Lung (tissue), 12 donors: ENCODE results near the gene ST8SIA2. TPM values are rescaled to one million over a fixed set of nuclear protein-coding genes. Genes with fewer than 3 reads are reported as not detected.

Experiments
- ATAC-seq: fragments of 200-7000 bp; cut with Tn5 transposase; one replicate; pipeline ENCODE4 v1.9.1; 2020; ENCODE audit warnings: moderate number of reproducible peaks; ENCODE audit not compliant: insufficient read depth, low FRiP score
- DNase-seq, 3 donors: peaks; one replicate each; pipeline ENCODE4 v3.0.0-alpha.2; 2013 to 2017
- H3K27ac ChIP-seq, 2 donors: one replicate each; pipeline ENCODE4 v1.5.1; 2013; ENCODE audit warnings: mild to moderate bottlenecking in 2 of 2, moderate library complexity in 2 of 2, control low read depth in 1 of 2, inconsistent platforms in 1 of 2, low read depth in 1 of 2, low read length in 1 of 2
- H3K27me3 ChIP-seq, 3 donors: one replicate each; pipeline ENCODE4 v1.5.1; 2013; ENCODE audit warnings: low read length in 2 of 3; ENCODE audit not compliant: control insufficient read depth in 3 of 3, insufficient read depth in 3 of 3
- H3K36me3 ChIP-seq, 4 donors: one replicate each; pipeline ENCODE4 v1.5.1; 2013; ENCODE audit warnings: low read length in 4 of 4, mild to moderate bottlenecking in 1 of 4, moderate library complexity in 1 of 4; ENCODE audit not compliant: control insufficient read depth in 4 of 4, insufficient read depth in 4 of 4
- H3K4me1 ChIP-seq, 5 donors: one replicate each; pipeline ENCODE4 v1.5.1; 2013; ENCODE audit warnings: low read length in 5 of 5, mild to moderate bottlenecking in 2 of 5, moderate library complexity in 1 of 5; ENCODE audit not compliant: control insufficient read depth in 5 of 5, insufficient read depth in 5 of 5
- H3K4me3 ChIP-seq: one replicate; pipeline ENCODE4 v1.5.1; 2013; ENCODE audit warnings: mild to moderate bottlenecking, control low read depth, moderate library complexity
- H3K9ac ChIP-seq, 2 donors: one replicate each; pipeline ENCODE4 v1.5.1; 2013; ENCODE audit warnings: low read length in 2 of 2, control low read depth in 1 of 2; ENCODE audit not compliant: insufficient read depth in 1 of 2
- H3K9me3 ChIP-seq, 4 donors: one replicate each; pipeline ENCODE4 v1.5.1; 2013; ENCODE audit warnings: low read length in 3 of 4, mild to moderate bottlenecking in 1 of 4, moderate library complexity in 1 of 4; ENCODE audit not compliant: control insufficient read depth in 4 of 4, insufficient read depth in 3 of 4
- WGBS, 2 donors: extraction: QIAGEN DNeasy Blood & Tissue Kit; methylation state at CpG; one replicate each; pipeline ENCODE4 v1.1.7; 2013; 5-methylcytosine and 5-hydroxymethylcytosine counted together
- polyA plus RNA-seq, 2 donors: library from polyadenylated mRNA; stranded (reverse); fragments of 200-250 nt; gene quantifications; one replicate each; pipeline ENCODE4 v1.2.1, GENCODE V29; 2013
- total RNA-seq, 2 donors: library from RNA; depleted of rRNA in 1 of 2; stranded (reverse); fragments of >200 nt in 1 of 2; gene quantifications; one replicate each; pipeline ENCODE4 v1.2.1, GENCODE V29; 2014 to 2021
- TF ChIP-seq, protein P1 (sequence below): IDR thresholded peaks from 2 replicates; pipeline ENCODE4 v1.5.1; 2012; ENCODE audit warnings: mild to moderate bottlenecking; ENCODE audit errors: control extremely low read depth, extremely low read depth
- donor health status: control.
- donor health status: control.
- donor health status: Bipolar disorder and iron deficiency.
- donor health status: healthy.
- donor health status: DM: yes; HTN: yes; CAD: no.

The ST8SIA2 gene
- total and polyA plus RNA-seq, 4 donors = 1.4 TPM; not detected in 3

DNA sequence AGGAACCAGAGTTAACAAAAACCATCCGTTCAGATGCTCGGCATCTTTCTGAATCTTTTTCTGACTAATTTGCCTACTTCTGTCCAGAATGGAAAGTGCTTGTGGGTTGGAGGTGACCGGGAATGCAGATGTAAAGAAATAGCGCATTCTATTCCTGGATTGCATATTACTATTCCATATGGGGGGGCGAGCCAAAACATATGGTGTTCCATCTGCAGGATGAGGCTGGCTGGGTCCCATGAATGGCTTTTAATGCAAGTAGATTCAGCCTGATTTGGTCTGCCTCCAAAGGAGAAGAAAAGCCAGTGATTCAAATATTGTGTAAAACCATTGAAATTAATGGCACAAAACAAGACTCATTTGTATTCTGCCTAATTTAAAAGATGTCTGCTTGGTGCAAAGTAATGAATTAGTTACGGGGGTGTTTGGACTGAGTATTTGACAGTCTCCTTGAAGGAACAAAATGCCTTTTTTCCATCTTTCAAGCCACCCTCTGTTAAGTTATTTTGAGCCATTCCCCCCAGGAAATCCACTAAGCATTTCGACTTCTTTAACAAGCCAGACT lies 99.0 kb downstream of the ST8SIA2 start:
- peak in 1 of 3 donors; percentile 55 for DNase-seq
- no peak overlapping the region for H3K9ac ChIP-seq
- no peak for ATAC-seq
- H3K9me3 ChIP-seq = peaks cover 0 to 3% (median 0%) of the 10 kb centered on the region in 4 donors
- no peak overlapping the region for H3K27ac ChIP-seq
- H3K4me3 ChIP-seq = no peak overlapping the region
- H3K27me3 ChIP-seq = no peaks in the 10 kb centered on the region
- 88 to 93% methylated on average over 7 of the region's 7 CpGs for WGBS, 2 donors
- TF ChIP-seq, protein P1, sequence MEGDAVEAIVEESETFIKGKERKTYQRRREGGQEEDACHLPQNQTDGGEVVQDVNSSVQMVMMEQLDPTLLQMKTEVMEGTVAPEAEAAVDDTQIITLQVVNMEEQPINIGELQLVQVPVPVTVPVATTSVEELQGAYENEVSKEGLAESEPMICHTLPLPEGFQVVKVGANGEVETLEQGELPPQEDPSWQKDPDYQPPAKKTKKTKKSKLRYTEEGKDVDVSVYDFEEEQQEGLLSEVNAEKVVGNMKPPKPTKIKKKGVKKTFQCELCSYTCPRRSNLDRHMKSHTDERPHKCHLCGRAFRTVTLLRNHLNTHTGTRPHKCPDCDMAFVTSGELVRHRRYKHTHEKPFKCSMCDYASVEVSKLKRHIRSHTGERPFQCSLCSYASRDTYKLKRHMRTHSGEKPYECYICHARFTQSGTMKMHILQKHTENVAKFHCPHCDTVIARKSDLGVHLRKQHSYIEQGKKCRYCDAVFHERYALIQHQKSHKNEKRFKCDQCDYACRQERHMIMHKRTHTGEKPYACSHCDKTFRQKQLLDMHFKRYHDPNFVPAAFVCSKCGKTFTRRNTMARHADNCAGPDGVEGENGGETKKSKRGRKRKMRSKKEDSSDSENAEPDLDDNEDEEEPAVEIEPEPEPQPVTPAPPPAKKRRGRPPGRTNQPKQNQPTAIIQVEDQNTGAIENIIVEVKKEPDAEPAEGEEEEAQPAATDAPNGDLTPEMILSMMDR = no peak
- H3K36me3 ChIP-seq = no peaks in the 10 kb centered on the region
- H3K4me1 ChIP-seq = peaks cover 0 to 3% (median 0%) of the 10 kb centered on the region in 5 donors

DNA sequence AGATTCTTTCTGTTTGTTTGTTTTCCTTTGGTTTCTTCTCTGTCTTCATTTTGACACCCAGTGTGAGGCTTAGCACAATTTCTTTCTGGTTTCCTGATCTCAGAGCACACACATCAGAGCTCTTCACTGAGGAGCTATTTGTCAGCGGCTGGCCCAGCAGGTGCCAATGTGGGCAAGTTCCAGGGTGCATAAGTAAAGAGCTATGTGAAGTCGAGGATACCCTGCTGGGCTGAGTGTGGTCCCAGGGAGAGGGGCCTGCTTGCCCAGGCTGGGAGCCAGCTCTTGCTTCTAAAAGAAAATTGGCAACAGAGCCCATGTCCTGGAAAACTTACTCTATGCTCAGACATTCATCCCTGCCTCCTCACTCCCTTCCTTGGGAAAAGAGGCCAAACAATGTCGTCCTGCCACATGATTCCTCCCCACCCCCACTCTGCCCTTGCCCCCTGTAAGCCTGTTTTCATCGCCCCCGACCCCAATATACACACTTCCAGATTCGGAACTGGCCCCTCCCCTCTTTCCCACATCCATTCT lies 101.2 kb downstream of the ST8SIA2 start:
- Histone ChIP-seq H3K4me3 (no peak overlapping the region), H3K9me3 (peaks cover 0 to 3% (median 0%) of the 10 kb centered on the region in 4 donors), H3K9ac (no peak overlapping the region), H3K27ac (no peak overlapping the region), H3K36me3 (no peaks in the 10 kb centered on the region), H3K27me3 (peaks cover 0 to 5% (median 0%) of the 10 kb centered on the region in 3 donors), H3K4me1 (peaks cover 0 to 3% (median 0%) of the 10 kb centered on the region in 5 donors)
- 38 to 62% methylated on average over 6 of the region's 6 CpGs for WGBS, 2 donors
- TF ChIP-seq, protein P1 = no peak
- no peak for ATAC-seq
- DNase-seq = peak in 1 of 3 donors; percentile 39

DNA sequence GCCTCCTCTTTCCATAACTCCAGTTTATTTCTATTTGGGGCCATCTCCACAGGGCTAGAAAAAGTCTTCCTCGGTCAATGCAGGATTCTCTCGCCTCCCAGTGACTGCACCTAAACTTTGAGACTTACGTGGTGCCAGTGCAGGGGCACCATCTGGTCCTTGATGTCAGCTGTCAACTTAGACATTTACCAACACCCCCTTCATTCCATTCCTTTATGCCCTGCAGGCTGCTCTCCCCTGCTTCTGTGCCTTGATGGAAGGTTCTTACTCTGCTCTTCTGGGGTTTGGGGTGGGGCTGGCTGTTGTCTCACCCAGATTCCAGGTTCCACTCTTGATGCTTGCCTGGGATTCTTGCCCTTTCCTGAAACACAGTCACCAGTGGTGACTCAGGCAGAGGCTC lies 101.8 kb downstream of the ST8SIA2 start:
- TF ChIP-seq, protein P1 = no peak
- ATAC-seq (no peak), DNase-seq (no peak)
- Histone ChIP-seq H3K27me3 (peaks cover 0 to 5% (median 0%) of the 10 kb centered on the region in 3 donors), H3K4me1 (peaks cover 0 to 3% (median 0%) of the 10 kb centered on the region in 5 donors), H3K27ac (no peak overlapping the region), H3K9ac (no peak overlapping the region), H3K4me3 (no peak overlapping the region), H3K36me3 (no peaks in the 10 kb centered on the region), H3K9me3 (peaks cover 0 to 3% (median 0%) of the 10 kb centered on the region in 4 donors)
- 83 to 94% methylated on average over 3 of the region's 3 CpGs for WGBS, 2 donors
